H1 (cell line): ENCODE results near the gene COL4A2. TPM values are rescaled to one million over a fixed set of nuclear protein-coding genes. Genes with fewer than 3 reads are reported as not detected.

ENCODE experiments used
- CTCF ChIA-PET: fragments of 300-600 bp; sonication (Branson Sonifier 250); formaldehyde crosslinking; loops from one replicate; lab custom pipeline; 2021; ENCODE audit not compliant: partially characterized antibody; lab: Charles Lee
- POLR2A ChIA-PET: fragments of 300-600 bp; sonication (Branson Sonifier 250); formaldehyde crosslinking; loops from one replicate; lab custom pipeline; 2021; ENCODE audit warnings: inconsistent platforms; ENCODE audit not compliant: partially characterized antibody; lab: Charles Lee
- DNase-seq, 2 experiments: peaks; one replicate each; pipeline versions ENCODE4 v3.0.0 to v3.0.0-alpha.2; 2010 to 2022; ENCODE audit warnings: low spot score in 2 of 2, low read depth in 1 of 2, mixed read lengths in 1 of 2
- FAIRE-seq: peaks from 2 replicates; lab custom pipeline; 2011; peaks lifted over from hg19 to GRCh38; lab: Jason Lieb, UNC
- H2AFZ ChIP-seq: 2 replicates; pipeline ENCODE4 v1.8.1; 2012; ENCODE audit warnings: low read length, inconsistent platforms
- H2AK5ac ChIP-seq: 2 replicates; pipeline ENCODE4 v1.6.1; 2013; ENCODE audit warnings: low read depth, low read length
- H2BK120ac ChIP-seq: replicated peaks from 2 replicates; pipeline ENCODE3; 2013; ENCODE audit warnings: low read depth, low read length, inconsistent platforms
- H2BK12ac ChIP-seq: 2 replicates; pipeline ENCODE4 v1.6.1; 2013; ENCODE audit warnings: low read depth, low read length
- H2BK15ac ChIP-seq: 2 replicates; pipeline ENCODE4 v1.6.1; 2013; ENCODE audit warnings: low read length
- H2BK20ac ChIP-seq: 2 replicates; pipeline ENCODE4 v1.6.1; 2013; ENCODE audit warnings: low read length
- H2BK5ac ChIP-seq: 2 replicates; pipeline ENCODE4 v1.6.1; 2013; ENCODE audit warnings: low read depth, low read length
- H3K14ac ChIP-seq: 2 replicates; pipeline ENCODE4 v1.6.1; 2013; ENCODE audit warnings: inconsistent platforms; ENCODE audit not compliant: insufficient read length
- H3K18ac ChIP-seq: 2 replicates; pipeline ENCODE4 v1.6.1; 2013; ENCODE audit warnings: low read length; ENCODE audit errors: extremely low read depth
- H3K23ac ChIP-seq: 2 replicates; pipeline ENCODE4 v1.6.1; 2013; ENCODE audit warnings: inconsistent platforms; ENCODE audit not compliant: insufficient read length
- H3K23me2 ChIP-seq: 2 replicates; pipeline ENCODE4 v1.6.1; 2013; ENCODE audit warnings: low read depth, low read length
- H3K27ac ChIP-seq: 2 replicates; pipeline ENCODE4 v1.6.1; 2011; ENCODE audit warnings: low read depth, low read length, inconsistent platforms
- H3K27me3 ChIP-seq, 4 experiments: replicated peaks in 1 of 4; 1 replicate in 1 of 4; 2 replicates in 3 of 4; pipeline versions ENCODE4 v1.6.1 to v1.8.1; 2011 to 2013; ENCODE audit warnings: low read length in 3 of 4, mild to moderate bottlenecking in 3 of 4, inconsistent platforms in 2 of 4, mixed read lengths in 2 of 4, moderate library complexity in 1 of 4; ENCODE audit not compliant: control insufficient read depth in 3 of 4, insufficient read depth in 3 of 4; ENCODE audit errors: extremely low read depth in 1 of 4
- H3K36me3 ChIP-seq, 4 experiments: 2 replicates each; pipeline versions ENCODE4 v1.6.1 to v1.8.1; 2011 to 2013; ENCODE audit warnings: mild to moderate bottlenecking in 4 of 4, low read length in 3 of 4, moderate library complexity in 2 of 4, control low read depth in 1 of 4, inconsistent platforms in 1 of 4; ENCODE audit not compliant: insufficient read depth in 4 of 4, control insufficient read depth in 2 of 4
- H3K4ac ChIP-seq: replicated peaks from 2 replicates; pipeline ENCODE3; 2013; ENCODE audit warnings: low read length, low read depth, mixed read lengths, inconsistent platforms; ENCODE audit not compliant: insufficient read length
- H3K4me1 ChIP-seq, 4 experiments: replicated peaks in 1 of 4; 1 replicate in 1 of 4; 2 replicates in 3 of 4; pipeline versions ENCODE4 v1.6.1 to v1.8.1; 2011 to 2013; ENCODE audit warnings: low read length in 3 of 4, inconsistent platforms in 2 of 4, mixed read lengths in 1 of 4; ENCODE audit not compliant: insufficient read depth in 4 of 4, control insufficient read depth in 3 of 4
- H3K4me2 ChIP-seq, 2 experiments: 2 replicates each; pipeline versions ENCODE4 v1.6.1 to v1.8.1; 2011 to 2013; ENCODE audit warnings: low read depth in 2 of 2, low read length in 2 of 2, control low read depth in 1 of 2, inconsistent platforms in 1 of 2, mild to moderate bottlenecking in 1 of 2; ENCODE audit not compliant: insufficient read depth in 1 of 2
- H3K4me3 ChIP-seq, 4 experiments: fragments of 200-600, 300-600 bp in 1 of 4; sonication (generic), shearing (Covaris generic), sonication (Bioruptor Twin) in 1 of 4; 2 replicates each; pipeline versions ENCODE4 v1.5.1 to v1.8.1; 2011 to 2016; ENCODE audit warnings: low read length in 4 of 4, low read depth in 3 of 4, control low read depth in 2 of 4, inconsistent platforms in 2 of 4, mild to moderate bottlenecking in 2 of 4, mixed read lengths in 1 of 4, moderate library complexity in 1 of 4; ENCODE audit not compliant: insufficient read depth in 2 of 4; ENCODE audit errors: extremely low read depth in 1 of 4
- H3K56ac ChIP-seq: replicated peaks from 2 replicates; pipeline ENCODE3; 2013; ENCODE audit warnings: low read depth, mild to moderate bottlenecking, mixed read lengths, low read length, inconsistent platforms; ENCODE audit not compliant: insufficient read length
- H3K79me1 ChIP-seq: 2 replicates; pipeline ENCODE4 v1.6.1; 2013; ENCODE audit warnings: low read depth, low read length, control low read depth
- H3K79me2 ChIP-seq, 2 experiments: 2 replicates each; pipeline versions ENCODE4 v1.6.1 to v1.8.1; 2012 to 2013; ENCODE audit warnings: low read length in 2 of 2, mild to moderate bottlenecking in 2 of 2, inconsistent platforms in 1 of 2; ENCODE audit not compliant: insufficient read depth in 2 of 2, control insufficient read depth in 1 of 2
- H3K9ac ChIP-seq, 4 experiments: replicated peaks in 1 of 4; 1 replicate in 1 of 4; 2 replicates in 3 of 4; pipeline versions ENCODE4 v1.6.1 to v1.8.1; 2011 to 2013; ENCODE audit warnings: low read depth in 3 of 4, low read length in 3 of 4, control low read depth in 2 of 4, mild to moderate bottlenecking in 2 of 4, moderate library complexity in 2 of 4, inconsistent platforms in 1 of 4; ENCODE audit errors: extremely low read depth in 1 of 4
- H3K9me3 ChIP-seq, 2 experiments: 2 replicates each; pipeline versions ENCODE4 v1.6.1 to v1.8.1; 2012 to 2013; ENCODE audit warnings: mild to moderate bottlenecking in 2 of 2, moderate library complexity in 2 of 2, control low read depth in 1 of 2, inconsistent platforms in 1 of 2, low read depth in 1 of 2, low read length in 1 of 2, mixed read lengths in 1 of 2; ENCODE audit not compliant: insufficient read depth in 2 of 2
- H4K20me1 ChIP-seq, 2 experiments: replicated peaks in 1 of 2; 2 replicates each; pipeline versions ENCODE3 to v1.8.1; 2011 to 2013; ENCODE audit warnings: inconsistent platforms in 2 of 2, low read length in 2 of 2, mild to moderate bottlenecking in 1 of 2; ENCODE audit not compliant: insufficient read depth in 2 of 2, control insufficient read depth in 1 of 2
- H4K5ac ChIP-seq: 2 replicates; pipeline ENCODE4 v1.6.1; 2013; ENCODE audit warnings: low read length, low read depth, mixed read lengths, inconsistent platforms; ENCODE audit not compliant: insufficient read length
- H4K8ac ChIP-seq: 2 replicates; pipeline ENCODE4 v1.8.0; 2013; ENCODE audit warnings: mild to moderate bottlenecking, moderate library complexity, low read length, inconsistent platforms; ENCODE audit not compliant: insufficient read depth; ENCODE audit errors: extremely low read depth
- H4K91ac ChIP-seq: replicated peaks from 2 replicates; pipeline ENCODE3; 2013; ENCODE audit warnings: low read length, mixed read lengths, inconsistent platforms; ENCODE audit not compliant: insufficient read length
- CTCF ChIP-seq, 3 experiments: IDR thresholded peaks; 1 replicate in 2 of 3; 2 replicates in 1 of 3; pipeline versions ENCODE4 v1.5.1 to v1.6.1; 2011; ENCODE audit warnings: low read length in 3 of 3, mild to moderate bottlenecking in 3 of 3, inconsistent platforms in 2 of 3, low read depth in 1 of 3, moderate library complexity in 1 of 3; ENCODE audit not compliant: insufficient read depth in 1 of 3; ENCODE audit errors: control extremely low read depth in 1 of 3
- FOSL1 ChIP-seq: IDR thresholded peaks from 2 replicates; pipeline ENCODE4 v1.6.1; 2011; ENCODE audit warnings: mild to moderate bottlenecking, low read depth, low read length, moderate library complexity; ENCODE audit not compliant: insufficient read depth
- WGBS, 2 experiments: shearing (Covaris generic) in 1 of 2; methylation state at CpG; one replicate each; pipeline versions ENCODE4 v1.1.6 to v1.1.7; 2013 to 2015; ENCODE audit warnings: low lambda C conversion rate in 2 of 2, mixed read lengths in 2 of 2, inconsistent platforms in 1 of 2, low coverage in 1 of 2, missing lambda C conversion rate in 1 of 2; ENCODE audit not compliant: insufficient replicate concordance in 2 of 2, insufficient coverage in 1 of 2, insufficient read length in 1 of 2; ENCODE audit errors: extremely low coverage in 1 of 2, missing lambda C conversion rate in 1 of 2; 5-methylcytosine and 5-hydroxymethylcytosine counted together
- polyA plus RNA-seq, 7 experiments: library from polyadenylated mRNA; depleted of rRNA in 3 of 7; stranded (reverse) in 5 of 7; unstranded in 2 of 7; fragments of >200 nt in 5 of 7; fragments of 200-250 nt in 2 of 7; gene quantifications; 1 replicate in 5 of 7; 2 replicates in 1 of 7; 4 replicates in 1 of 7; pipeline versions ENCODE4 v1.2.1 to v1.2.3, GENCODE V29; 2011 to 2013; ENCODE audit warnings: missing spikeins in 2 of 7, mixed read lengths in 2 of 7
- total RNA-seq: library from RNA; stranded (reverse); fragmentation: NEBNext Ultra II Directional; extraction: Animal tissue kit (Norgen Biotek cat#: 25700); gene quantifications from 2 replicates; pipeline ENCODE4 v1.2.1, GENCODE V29; 2021

COL4A2 gene
- total and polyA plus RNA-seq, 2 of the 8 experiments (the other 6 are each of a cell fraction or from before 2014, with no cell fraction given): 80.4 to 87.3 TPM

- Histone ChIP-seq H3K23me2 (no peaks in the 10 kb centered on the region), H2BK20ac (no peak overlapping the region), H2BK120ac (no peak overlapping the region), H2AFZ (no peak overlapping the region), H3K56ac (no peak overlapping the region), H3K4me3 (no peak overlapping the region)
- WGBS, 2 experiments: 90% methylated on average over 3 of the region's 3 CpGs; no CpG with 5 or more reads in 1 of the 2 experiments
- CTCF ChIA-PET: interaction anchor here (0.7 kb wide), 1 partner anchor 30 kb away, joined by 5 read pairs; no protein-coding TSS in a partner anchor
- no peak for TF ChIP-seq FOSL1
- no peak for TF ChIP-seq CTCF (IDR thresholded peaks at IDR 0.05; ENCODE audit: control extremely low read depth in 1 of 3, insufficient read depth in 1 of 3, low read depth in 1 of 3, low read length in 3 of 3)
- TF ChIP-seq, all 59 proteins: peak for 0
- Histone ChIP-seq H4K91ac (no peak overlapping the region), H3K27me3 (peaks cover 0 to 3% (median under 1%) of the 10 kb centered on the region in 4 experiments; a peak in 2 of 7 replicates), H3K4me2 (no peak overlapping the region), H3K79me1 (0 out of 2 replicates have a peak, but pooled peaks cover 4% of the 10 kb centered on the region), H3K36me3 (no peaks in the 10 kb centered on the region; a peak in 1 of 8 replicates), H3K9me3 (peaks cover 0 to 7% of the 10 kb centered on the region in 2 experiments; a peak in 1 of 4 replicates), H4K8ac (no peak overlapping the region), H2BK12ac (no peak overlapping the region), H3K9ac (no peak overlapping the region), H3K18ac (no peak overlapping the region), H2AK5ac (no peak overlapping the region), H3K79me2 (no peaks in the 10 kb centered on the region; a peak in 1 of 4 replicates), H3K14ac (no peak overlapping the region), H2BK5ac (no peak overlapping the region), H3K27ac (no peak overlapping the region), H2BK15ac (no peak overlapping the region), H3K4me1 (peaks cover 3 to 15% (median 10%) of the 10 kb centered on the region in 4 experiments), H3K23ac (no peak overlapping the region), H4K5ac (no peak overlapping the region), H3K4ac (no peak overlapping the region), H4K20me1 (peaks cover 3 to 11% of the 10 kb centered on the region in 2 experiments)
- no peak for FAIRE-seq
- POLR2A ChIA-PET: no interaction called here
- no peak for DNase-seq
Measured at GRCh38 chr13:110382229-110382628, 75.1 kb downstream of the COL4A2 start.
